ENCODE results near the gene GNG4. TPM values are rescaled to one million over a fixed set of nuclear protein-coding genes. Genes with fewer than 3 reads are reported as not detected.

GNG4 gene
- total and polyA plus RNA-seq, 10 of the 15 experiments (the other 5 are each of a cell fraction or from before 2014, with no cell fraction given) = 0.03 to 0.15 (median 0.15) TPM; not detected in 7

DNA sequence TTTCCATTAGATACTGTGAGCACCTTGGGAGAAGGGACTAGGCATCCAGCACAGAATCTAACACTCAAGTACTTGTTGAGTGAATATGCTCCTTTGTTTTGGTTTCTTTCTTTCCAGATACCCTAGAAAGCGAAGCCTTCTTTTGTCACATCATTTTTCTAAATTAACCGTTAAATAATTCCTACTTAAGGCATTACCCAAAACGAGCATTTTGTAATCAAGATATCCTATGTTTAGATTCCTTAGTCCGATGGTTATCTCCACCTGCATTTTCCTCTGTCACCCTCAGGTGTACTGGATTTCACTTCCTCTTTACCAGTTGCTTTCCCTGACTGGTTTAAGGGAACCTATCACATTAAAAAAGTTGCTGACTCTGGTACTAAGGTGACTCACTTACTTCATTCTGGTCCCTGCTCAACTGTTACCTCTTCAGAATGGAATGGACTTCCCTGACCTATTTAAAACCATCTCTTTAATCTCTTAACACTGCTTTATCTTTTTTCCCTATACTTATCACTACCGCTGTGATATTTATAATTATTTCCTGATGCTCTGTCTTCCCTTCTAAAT, 148.5 kb downstream of the GNG4 start (continued):
- TF ChIP-seq, protein P1, sequence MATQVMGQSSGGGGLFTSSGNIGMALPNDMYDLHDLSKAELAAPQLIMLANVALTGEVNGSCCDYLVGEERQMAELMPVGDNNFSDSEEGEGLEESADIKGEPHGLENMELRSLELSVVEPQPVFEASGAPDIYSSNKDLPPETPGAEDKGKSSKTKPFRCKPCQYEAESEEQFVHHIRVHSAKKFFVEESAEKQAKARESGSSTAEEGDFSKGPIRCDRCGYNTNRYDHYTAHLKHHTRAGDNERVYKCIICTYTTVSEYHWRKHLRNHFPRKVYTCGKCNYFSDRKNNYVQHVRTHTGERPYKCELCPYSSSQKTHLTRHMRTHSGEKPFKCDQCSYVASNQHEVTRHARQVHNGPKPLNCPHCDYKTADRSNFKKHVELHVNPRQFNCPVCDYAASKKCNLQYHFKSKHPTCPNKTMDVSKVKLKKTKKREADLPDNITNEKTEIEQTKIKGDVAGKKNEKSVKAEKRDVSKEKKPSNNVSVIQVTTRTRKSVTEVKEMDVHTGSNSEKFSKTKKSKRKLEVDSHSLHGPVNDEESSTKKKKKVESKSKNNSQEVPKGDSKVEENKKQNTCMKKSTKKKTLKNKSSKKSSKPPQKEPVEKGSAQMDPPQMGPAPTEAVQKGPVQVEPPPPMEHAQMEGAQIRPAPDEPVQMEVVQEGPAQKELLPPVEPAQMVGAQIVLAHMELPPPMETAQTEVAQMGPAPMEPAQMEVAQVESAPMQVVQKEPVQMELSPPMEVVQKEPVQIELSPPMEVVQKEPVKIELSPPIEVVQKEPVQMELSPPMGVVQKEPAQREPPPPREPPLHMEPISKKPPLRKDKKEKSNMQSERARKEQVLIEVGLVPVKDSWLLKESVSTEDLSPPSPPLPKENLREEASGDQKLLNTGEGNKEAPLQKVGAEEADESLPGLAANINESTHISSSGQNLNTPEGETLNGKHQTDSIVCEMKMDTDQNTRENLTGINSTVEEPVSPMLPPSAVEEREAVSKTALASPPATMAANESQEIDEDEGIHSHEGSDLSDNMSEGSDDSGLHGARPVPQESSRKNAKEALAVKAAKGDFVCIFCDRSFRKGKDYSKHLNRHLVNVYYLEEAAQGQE (IDR thresholded peaks at IDR 0.05; ENCODE audit: low read depth, low read length) = no peak
- TF ChIP-seq HSF1 (IDR thresholded peaks at IDR 0.05; ENCODE audit: low read depth, low read length) (no peak), NFXL1 (IDR thresholded peaks at IDR 0.05; ENCODE audit: borderline replicate concordance) (no peak), TCF12 (IDR thresholded peaks at IDR 0.05; ENCODE audit: low read depth, low read length) (no peak), ZNF217 (IDR thresholded peaks at IDR 0.05) (no peak), MTA2 (IDR thresholded peaks at IDR 0.05; ENCODE audit: low read depth) (0 out of 2 replicates have a peak, but pooled peaks have one; percentile 15), ATF3 (IDR thresholded peaks at IDR 0.05; ENCODE audit: borderline replicate concordance, extremely low read depth, low read depth, low read length) (no peak), GABPA (IDR thresholded peaks at IDR 0.05; ENCODE audit: low read depth) (no peak), CHD4 (IDR thresholded peaks at IDR 0.05) (no peak)
- TF ChIP-seq, protein P2, sequence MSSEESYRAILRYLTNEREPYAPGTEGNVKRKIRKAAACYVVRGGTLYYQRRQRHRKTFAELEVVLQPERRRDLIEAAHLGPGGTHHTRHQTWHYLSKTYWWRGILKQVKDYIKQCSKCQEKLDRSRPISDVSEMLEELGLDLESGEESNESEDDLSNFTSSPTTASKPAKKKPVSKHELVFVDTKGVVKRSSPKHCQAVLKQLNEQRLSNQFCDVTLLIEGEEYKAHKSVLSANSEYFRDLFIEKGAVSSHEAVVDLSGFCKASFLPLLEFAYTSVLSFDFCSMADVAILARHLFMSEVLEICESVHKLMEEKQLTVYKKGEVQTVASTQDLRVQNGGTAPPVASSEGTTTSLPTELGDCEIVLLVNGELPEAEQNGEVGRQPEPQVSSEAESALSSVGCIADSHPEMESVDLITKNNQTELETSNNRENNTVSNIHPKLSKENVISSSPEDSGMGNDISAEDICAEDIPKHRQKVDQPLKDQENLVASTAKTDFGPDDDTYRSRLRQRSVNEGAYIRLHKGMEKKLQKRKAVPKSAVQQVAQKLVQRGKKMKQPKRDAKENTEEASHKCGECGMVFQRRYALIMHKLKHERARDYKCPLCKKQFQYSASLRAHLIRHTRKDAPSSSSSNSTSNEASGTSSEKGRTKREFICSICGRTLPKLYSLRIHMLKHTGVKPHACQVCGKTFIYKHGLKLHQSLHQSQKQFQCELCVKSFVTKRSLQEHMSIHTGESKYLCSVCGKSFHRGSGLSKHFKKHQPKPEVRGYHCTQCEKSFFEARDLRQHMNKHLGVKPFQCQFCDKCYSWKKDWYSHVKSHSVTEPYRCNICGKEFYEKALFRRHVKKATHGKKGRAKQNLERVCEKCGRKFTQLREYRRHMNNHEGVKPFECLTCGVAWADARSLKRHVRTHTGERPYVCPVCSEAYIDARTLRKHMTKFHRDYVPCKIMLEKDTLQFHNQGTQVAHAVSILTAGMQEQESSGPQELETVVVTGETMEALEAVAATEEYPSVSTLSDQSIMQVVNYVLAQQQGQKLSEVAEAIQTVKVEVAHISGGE (CRISPR knock-in tag; IDR thresholded peaks at IDR 0.05) = no peak

Small RNAs within 50 kb of the gene (small RNA-seq; reads per million reads assigned to genes)
- gene MTCO3P46 = not detected
- not detected for gene MTND4LP21

Other genes with a start within 250 kb of the GNG4 start
- 14.5 and 21.7 TPM in 2 replicates for gene B3GALNT2, start 145.3 kb downstream of the GNG4 start, total RNA-seq (2014; rRNA removed)
- 19.4 and 21.4 TPM in 2 replicates for gene B3GALNT2, start 145.3 kb downstream of the GNG4 start, total RNA-seq (2014; rRNA removed; fragmentation: Illumina TruSeq; extraction: Trizol)
- 15.6 and 16.8 TPM in 2 replicates for gene B3GALNT2, start 145.3 kb downstream of the GNG4 start, total RNA-seq (2021)
- 19.7 and 24.1 TPM in 2 replicates for gene B3GALNT2, start 145.3 kb downstream of the GNG4 start, polyA plus RNA-seq (2011; rRNA removed)
- gene B3GALNT2, start 145.3 kb downstream of the GNG4 start, polyA plus RNA-seq (2014; fragmentation: Illumina TruSeq; extraction: Trizol) = 12.5 and 19.6 TPM in 2 replicates
- gene B3GALNT2, start 145.3 kb downstream of the GNG4 start, polyA plus RNA-seq (2014; fragmentation: Nextera tagmentation; extraction: Ambion mirVana) = 1 to 10 TPM in 1 of 2 experiments, under 1 TPM in 1; 0.77 to 1.5 TPM
- gene B3GALNT2, start 145.3 kb downstream of the GNG4 start, polyA plus RNA-seq (2014; rRNA removed) = 11.9 and 13.0 TPM in 2 replicates
- 10 to 100 TPM; 12.2 to 12.9 TPM for gene B3GALNT2, start 145.3 kb downstream of the GNG4 start, polyA plus RNA-seq (2016; fragmentation: Nextera tagmentation; extraction: Ambion mirVana)
- 8.8 and 9.7 TPM in 2 replicates for gene LYST, start 217.1 kb upstream of the GNG4 start, total RNA-seq (2014; rRNA removed)
- 6.5 and 7.9 TPM in 2 replicates for gene LYST, start 217.1 kb upstream of the GNG4 start, total RNA-seq (2014; rRNA removed; fragmentation: Illumina TruSeq; extraction: Trizol)
- gene LYST, start 217.1 kb upstream of the GNG4 start, total RNA-seq (2021) = 6.5 and 9.7 TPM in 2 replicates
- gene LYST, start 217.1 kb upstream of the GNG4 start, polyA plus RNA-seq (2011; rRNA removed) = 28.1 and 34.2 TPM in 2 replicates
- 6.1 and 12.4 TPM in 2 replicates for gene LYST, start 217.1 kb upstream of the GNG4 start, polyA plus RNA-seq (2014; fragmentation: Illumina TruSeq; extraction: Trizol)
- 1 to 10 TPM; 3.7 to 5.2 TPM for gene LYST, start 217.1 kb upstream of the GNG4 start, polyA plus RNA-seq (2014; fragmentation: Nextera tagmentation; extraction: Ambion mirVana)
- gene LYST, start 217.1 kb upstream of the GNG4 start, polyA plus RNA-seq (2014; rRNA removed) = 4.1 and 4.8 TPM in 2 replicates
- 1 to 10 TPM; 3.3 to 3.9 TPM for gene LYST, start 217.1 kb upstream of the GNG4 start, polyA plus RNA-seq (2016; fragmentation: Nextera tagmentation; extraction: Ambion mirVana)